GM23338 (cell line): ENCODE data around the gene GPT2.

Experiments
- CREB1 ChIP-seq: fragments of 250-450 bp; sonication (Bioruptor Pico); IDR thresholded peaks from 2 replicates; pipeline ENCODE4 v1.5.0; 2020; ENCODE audit warnings: low read depth, mild to moderate bottlenecking, moderate library complexity
- CTCF ChIP-seq, 2 experiments: fragments of 200-600 bp in 1 of 2; sonication (generic) in 1 of 2; conservative IDR thresholded peaks; 2 replicates each; pipeline versions ENCODE4 v1.5.1 to v1.6.1; 2016 to 2017; ENCODE audit warnings: antibody characterized with exemption in 2 of 2, low read depth in 2 of 2, mild to moderate bottlenecking in 2 of 2, moderate library complexity in 1 of 2
- EZH2 ChIP-seq: fragments of 200-600 bp; sonication (generic); IDR thresholded peaks from one replicate; pipeline ENCODE4 v1.8.0; 2017; ENCODE audit warnings: antibody characterized with exemption, mild to moderate bottlenecking, low read depth; ENCODE audit not compliant: unreplicated experiment
- EZH2phosphoT487 ChIP-seq: fragments of 200-600 bp; sonication (generic); IDR thresholded peaks from one replicate; pipeline ENCODE4 v1.8.1; 2018; ENCODE audit warnings: antibody characterized with exemption; ENCODE audit not compliant: unreplicated experiment
- NANOG ChIP-seq: IDR thresholded peaks from 2 replicates; pipeline ENCODE4 v1.6.1; 2016; ENCODE audit warnings: antibody characterized with exemption, borderline replicate concordance
- POLR2AphosphoS5 ChIP-seq: IDR thresholded peaks from 2 replicates; pipeline ENCODE4 v1.6.1; 2016; ENCODE audit warnings: antibody characterized with exemption, low read depth

GRCh38 chr16:46836534-46837530 is 47.3 kb upstream of the GPT2 start:
- no peak for TF ChIP-seq NANOG
- no peak for TF ChIP-seq EZH2
- TF ChIP-seq EZH2phosphoT487, result no peak
- TF ChIP-seq CTCF (conservative IDR thresholded peaks at IDR 0.05; ENCODE audit: low read depth in 2 of 2), result no peak
- no peak for TF ChIP-seq POLR2AphosphoS5
- no peak for TF ChIP-seq CREB1
